Lower leg skin (tissue), 3 donors: ENCODE data around the gene RNASEH2B.

Experiments
- POLR2A ChIP-seq, 2 donors: fragments of 450-650 bp; IDR thresholded peaks; one replicate each; pipeline ENCODE4 v1.6.1; 2016 to 2017; ENCODE audit warnings: antibody characterized with exemption in 2 of 2, mild to moderate bottlenecking in 1 of 2, moderate library complexity in 1 of 2
- TF ChIP-seq, protein P1 (sequence below), 3 donors: fragments of 450-650 bp; IDR thresholded peaks; one replicate each; pipeline ENCODE4 v1.5.1; 2016; ENCODE audit warnings: antibody characterized with exemption in 3 of 3, mild to moderate bottlenecking in 3 of 3, moderate library complexity in 2 of 3

DNA sequence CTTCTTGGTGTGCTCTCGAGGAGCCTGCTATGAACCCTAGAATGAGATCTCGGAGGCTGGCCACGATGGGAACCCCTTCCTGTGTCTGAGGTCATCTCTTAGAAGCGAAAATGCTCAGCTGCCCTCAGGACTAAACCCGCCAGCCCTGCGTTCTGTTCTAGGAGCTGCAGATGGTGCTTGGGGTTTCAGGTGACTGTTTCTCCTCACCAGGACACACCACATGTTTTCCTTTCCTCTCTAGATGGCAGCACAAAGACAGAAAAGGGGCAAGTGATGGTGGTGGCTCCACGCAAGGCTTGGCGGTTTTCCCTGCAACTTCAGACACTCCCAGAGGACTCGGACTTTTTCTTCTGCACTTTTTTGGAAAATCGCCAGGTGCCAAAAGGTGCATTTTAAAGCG is 60.1 kb downstream of the RNASEH2B start:
- TF ChIP-seq, protein P1, sequence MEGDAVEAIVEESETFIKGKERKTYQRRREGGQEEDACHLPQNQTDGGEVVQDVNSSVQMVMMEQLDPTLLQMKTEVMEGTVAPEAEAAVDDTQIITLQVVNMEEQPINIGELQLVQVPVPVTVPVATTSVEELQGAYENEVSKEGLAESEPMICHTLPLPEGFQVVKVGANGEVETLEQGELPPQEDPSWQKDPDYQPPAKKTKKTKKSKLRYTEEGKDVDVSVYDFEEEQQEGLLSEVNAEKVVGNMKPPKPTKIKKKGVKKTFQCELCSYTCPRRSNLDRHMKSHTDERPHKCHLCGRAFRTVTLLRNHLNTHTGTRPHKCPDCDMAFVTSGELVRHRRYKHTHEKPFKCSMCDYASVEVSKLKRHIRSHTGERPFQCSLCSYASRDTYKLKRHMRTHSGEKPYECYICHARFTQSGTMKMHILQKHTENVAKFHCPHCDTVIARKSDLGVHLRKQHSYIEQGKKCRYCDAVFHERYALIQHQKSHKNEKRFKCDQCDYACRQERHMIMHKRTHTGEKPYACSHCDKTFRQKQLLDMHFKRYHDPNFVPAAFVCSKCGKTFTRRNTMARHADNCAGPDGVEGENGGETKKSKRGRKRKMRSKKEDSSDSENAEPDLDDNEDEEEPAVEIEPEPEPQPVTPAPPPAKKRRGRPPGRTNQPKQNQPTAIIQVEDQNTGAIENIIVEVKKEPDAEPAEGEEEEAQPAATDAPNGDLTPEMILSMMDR (IDR thresholded peaks at IDR 0.05): no peak
- no peak for TF ChIP-seq POLR2A (IDR thresholded peaks at IDR 0.05)
